ENCODE measurements around the gene PPM1L.

The PPM1L gene

DNA sequence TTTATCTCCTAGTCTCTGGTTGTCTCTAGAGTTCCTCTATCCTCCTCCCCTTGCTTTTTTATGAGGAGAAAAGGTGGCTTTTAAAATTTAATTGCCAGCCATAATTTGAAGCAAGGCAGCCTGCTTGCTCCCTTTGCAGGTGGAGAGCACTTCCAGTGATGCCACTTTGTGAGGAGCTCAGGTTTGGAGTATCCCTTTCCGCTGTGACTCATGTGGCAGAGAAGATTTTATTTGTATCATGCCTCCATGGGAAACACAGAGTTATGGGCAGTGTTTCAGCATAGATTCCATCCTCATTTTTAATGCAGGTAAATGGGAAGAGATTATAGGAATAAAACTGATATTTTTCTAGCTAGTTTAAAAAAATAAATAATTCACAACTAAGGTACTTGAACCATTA is 7.0 kb downstream of the PPM1L start:
- DNase-seq (ENCODE audit: low spot score), result no peak

DNA sequence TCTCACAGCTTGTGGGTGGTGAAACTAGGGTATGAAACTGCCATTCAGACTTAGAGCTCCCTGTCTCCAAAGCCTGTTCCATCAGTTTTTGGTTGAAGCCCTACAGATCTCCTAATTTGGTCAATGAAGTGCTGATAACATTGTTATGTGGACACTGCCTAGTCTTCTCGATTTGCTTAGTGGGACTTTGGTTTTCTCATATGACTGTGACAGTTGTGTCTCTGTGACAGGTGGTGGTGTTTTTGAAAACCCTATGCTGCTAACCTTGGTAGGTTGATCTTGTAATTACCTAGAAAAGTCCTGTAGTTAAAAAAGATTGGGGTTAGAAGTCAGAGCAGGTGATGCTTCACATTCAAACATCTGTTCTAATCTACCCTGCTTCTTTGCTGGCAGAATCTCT is 9.2 kb downstream of the PPM1L start:
- no peak for DNase-seq (ENCODE audit: low spot score)

DNA sequence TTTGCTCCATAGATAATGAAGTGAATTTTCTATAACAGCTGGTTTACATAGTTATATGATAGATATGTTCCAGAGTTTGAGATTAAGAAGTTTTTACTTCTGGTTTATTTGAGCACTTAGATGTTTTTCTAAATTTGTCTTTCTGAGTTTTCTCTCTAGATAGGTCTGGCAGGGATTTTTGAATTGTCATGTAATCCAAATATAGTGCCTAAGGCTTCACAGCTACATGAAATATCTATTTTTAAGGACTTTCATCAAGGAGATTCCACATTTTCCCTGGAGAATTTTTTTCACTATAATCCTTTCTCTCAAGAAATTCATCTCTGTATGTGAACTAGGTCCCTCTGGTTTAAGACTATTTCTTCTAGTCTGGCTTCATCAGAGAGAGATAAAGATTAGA is 12.0 kb downstream of the PPM1L start:
- DNase-seq (ENCODE audit: low spot score), result no peak

DNA sequence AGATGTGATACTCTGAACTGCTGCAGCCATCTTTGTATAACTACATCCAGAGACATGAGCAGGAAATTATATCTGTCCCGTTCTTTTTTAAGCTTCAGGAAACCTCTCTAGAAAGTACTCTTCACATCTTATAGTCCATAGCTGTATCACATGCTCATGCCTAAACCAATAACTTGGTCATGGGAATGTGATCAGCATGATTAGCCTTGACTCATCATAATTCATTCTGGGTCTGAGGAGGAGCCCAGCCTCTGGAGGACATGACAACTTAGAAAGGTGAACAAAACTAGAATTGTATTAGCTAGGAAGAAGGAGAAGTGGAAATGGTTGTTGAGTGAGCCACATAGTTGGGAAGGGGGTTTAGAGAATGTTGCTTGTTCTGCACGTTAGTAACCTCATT is 12.9 kb downstream of the PPM1L start:
- no peak for DNase-seq (ENCODE audit: low spot score)

DNA sequence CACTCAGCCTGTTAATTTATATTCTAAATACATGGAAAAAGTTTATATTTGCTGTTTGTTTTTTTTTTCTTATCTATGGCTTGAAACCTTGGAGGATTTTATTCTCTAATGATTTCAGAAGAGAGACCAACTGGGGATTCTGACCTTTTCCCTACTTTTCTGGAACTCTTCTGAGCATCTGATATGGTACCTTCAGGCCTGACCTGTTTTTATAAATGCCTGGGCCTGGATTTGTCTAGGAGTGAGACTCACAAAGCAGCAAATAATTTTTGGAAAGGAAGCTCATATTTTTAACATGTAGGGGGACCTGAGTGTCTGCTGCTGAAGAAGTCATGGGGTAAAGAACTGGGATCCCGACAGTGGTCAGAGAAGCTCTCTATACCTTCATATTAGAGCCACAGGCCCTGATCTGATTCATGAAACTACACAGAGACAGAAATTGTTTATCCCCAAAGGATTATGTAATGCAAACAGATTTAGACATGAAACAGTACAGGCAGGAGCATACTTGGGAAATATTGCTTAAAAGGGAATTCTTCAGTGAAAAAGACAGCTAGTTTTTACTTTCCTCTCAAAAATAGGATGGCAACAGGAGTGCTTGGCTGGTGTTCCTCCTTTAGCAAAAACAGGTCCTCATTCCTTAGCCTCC is 15.9 kb downstream of the PPM1L start:
- no peak for DNase-seq (ENCODE audit: low spot score)

DNA sequence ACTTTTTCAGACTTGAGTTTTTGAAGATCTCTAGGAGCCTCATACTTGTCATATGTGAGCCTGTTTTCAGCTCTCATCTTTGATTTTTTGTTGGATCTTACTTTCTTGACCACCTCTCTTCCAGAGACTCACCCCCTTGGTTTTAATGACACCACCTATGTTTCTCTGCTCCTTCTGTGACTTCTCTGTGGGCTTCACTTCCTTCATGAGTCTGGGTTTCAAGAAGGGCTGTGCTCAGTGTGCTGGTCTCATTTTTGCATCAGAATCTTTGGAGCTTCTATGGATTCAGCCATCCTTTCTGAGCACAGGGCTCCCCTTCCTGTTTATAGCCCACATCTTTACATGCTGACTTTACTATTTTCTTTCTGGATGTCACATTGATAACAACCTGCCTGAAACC is 17.7 kb downstream of the PPM1L start:
- no peak for DNase-seq (ENCODE audit: low spot score)

DNA sequence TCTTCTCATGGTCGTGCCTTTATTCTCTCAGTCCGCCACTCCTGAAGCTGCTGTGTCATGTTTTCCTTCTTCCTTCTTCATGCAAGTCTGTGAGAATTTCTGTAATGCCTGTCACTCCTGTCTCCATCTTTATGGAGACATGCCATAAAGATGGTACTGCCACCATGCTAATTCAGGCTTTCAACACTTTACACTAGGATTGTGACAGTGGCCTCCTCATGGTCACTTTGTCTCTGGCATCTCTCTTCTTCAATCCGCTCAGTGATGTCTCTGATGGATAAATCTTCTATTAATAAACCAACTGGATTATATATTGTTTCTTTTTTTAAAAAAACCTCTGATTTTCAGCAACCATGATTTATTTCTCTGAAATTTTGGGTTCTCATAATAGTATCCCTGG is 18.1 kb downstream of the PPM1L start:
- DNase-seq (ENCODE audit: low spot score), result no peak

DNA sequence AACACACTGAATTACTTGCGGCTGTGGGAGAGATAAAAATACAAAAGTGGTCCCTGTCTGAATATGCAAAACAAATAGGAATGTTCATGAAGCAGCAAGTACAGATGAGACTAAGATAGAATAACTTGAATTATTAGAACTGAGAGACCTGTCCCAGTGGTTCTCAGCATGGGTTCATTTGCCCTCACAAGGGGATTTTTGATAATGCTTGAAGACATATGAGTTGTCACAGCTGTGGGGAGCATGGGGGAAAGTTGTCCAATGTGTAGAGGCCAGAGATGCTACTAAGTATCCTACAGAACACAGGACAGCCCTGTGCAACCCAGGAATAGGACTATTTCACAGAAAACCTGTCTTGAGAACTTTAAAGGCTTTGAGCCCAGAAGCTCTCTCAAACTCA is 22.4 kb downstream of the PPM1L start:
- DNase-seq (ENCODE audit: low spot score), result no peak

DNA sequence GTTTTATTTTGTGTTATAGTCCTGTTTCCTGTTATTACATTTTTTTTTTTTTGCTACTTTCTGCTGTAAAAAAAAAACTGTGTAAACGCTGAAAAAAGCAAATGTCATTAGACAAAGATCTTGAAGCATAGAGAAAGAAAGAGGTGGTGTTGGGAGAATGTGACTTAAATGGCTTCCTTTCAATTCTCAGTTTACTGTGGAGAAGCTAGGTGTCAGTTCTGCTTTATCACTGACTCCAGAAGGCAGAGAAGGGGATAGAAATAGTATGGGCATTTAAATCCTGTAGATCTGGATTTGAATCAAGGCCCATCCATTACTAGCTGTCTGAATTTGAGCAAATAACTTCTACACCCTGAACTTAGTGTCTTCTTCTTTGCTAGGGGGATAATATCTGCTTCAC is 23.0 kb downstream of the PPM1L start:
- no peak for DNase-seq (ENCODE audit: low spot score)

DNA sequence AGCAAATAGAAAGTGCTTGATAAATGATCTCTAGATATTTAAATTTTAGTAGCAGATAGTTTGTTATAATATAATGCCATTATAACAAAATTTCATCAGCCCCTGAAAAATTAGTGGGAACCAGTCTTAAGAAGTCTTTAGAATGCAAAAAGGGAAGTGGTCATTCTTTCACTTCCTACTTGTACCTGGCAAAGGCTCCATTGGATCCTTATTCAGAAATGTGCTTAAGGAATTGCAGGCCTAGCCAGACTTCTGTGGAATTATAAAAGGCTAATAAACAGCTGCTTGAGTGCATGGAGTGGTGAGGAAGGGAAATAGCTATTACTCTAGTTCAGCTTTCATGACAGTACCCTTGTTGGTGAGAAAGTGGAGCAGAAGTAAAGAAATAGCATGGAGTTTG is 24.2 kb downstream of the PPM1L start:
- no peak for DNase-seq (ENCODE audit: low spot score)

DNA sequence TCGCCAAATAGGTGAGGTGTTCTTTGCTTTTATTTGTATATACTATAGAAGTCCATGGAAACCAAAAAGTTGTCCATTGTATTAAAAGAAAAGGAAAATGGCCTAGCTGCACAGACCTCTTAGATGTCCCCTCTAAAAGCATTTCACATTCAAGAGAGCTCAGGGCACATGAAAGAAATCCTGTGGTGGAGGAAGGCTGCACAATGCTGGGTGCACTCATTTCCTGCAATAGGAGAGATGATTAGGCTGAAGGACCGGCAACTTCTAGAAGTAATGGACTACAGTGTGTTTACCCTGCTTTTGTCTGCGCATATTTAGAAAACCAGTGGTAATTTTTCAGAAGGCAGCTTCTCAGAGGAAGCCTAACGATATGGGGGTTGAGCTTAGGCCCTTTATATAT is 25.4 kb downstream of the PPM1L start:
- no peak for DNase-seq (ENCODE audit: low spot score)

DNA sequence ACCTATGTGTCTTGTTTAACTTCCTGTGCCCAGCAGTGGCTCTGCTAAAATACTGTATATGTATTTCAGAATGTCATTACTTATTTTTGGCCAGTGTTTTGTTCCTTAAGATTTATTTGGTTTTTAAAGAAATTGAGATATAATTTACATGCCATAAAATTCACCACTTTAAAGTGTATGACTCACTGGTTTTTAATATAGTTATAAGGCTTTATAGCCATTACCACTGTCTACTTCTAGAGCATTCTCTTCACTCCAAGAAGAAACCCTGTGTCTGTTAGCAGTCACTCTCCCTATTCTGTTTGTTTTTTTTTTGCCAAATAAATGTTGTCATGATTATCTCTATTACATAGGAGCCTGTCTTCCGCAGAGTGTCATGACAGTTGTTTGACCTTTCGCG is 25.8 kb downstream of the PPM1L start:
- no peak for DNase-seq (ENCODE audit: low spot score)

DNA sequence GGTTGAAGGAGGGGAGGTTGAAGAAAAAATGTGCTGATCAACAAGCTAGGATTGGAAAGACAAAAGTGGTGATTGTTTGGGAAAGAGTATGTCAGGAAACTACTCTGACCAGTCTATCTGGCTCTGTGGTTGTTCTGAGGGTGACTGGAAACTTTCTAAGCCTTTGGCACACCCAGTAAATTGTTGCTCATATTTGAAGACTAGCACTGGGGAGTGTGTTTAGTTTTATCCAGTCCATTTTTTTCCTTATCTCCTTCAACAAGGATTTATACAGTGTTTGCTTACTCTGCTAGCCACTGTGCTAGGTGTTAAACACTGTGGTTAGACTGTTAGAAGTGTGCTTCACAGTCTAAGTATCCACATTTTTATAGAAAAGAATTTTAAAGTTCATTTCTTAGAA is 28.8 kb downstream of the PPM1L start:
- DNase-seq (ENCODE audit: low spot score), result no peak

DNA sequence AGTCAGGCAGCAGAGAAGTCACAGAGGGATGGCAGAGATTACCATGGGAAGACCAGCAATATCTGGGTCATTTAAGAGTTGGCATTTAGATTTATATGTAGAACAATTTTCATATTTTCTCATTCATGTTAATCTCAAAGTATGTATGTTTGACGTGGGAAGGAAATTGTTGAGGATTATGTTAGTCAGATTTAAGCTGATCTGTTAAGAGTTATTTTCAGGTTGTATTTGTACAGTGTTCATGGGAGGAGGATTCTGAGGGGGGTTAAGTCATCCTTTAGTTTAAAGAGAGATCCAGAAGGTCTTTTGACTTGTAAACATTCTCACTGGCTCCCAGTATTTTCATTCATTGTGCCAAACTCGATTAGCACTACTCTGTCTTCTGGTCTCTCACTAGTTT is 34.7 kb downstream of the PPM1L start:
- DNase-seq (ENCODE audit: low spot score), result no peak

DNA sequence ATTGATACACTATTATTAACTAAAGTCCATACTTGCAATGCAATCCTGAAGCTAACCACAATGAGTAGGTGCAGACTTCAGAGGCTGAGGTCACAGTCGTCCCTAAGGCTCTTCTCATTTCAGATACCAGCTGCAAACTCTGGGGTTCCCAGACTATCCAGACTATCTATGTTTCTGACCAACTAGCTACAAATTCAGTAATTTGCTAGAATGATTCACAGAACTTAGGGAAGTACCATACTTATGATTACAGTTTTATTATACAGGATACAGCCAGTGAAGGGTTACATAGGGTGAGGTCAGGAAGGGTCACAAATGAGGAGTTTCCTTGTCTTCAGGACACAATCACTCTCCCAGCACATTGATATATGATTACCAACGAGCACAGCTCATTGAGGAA is 36.5 kb downstream of the PPM1L start:
- DNase-seq (ENCODE audit: low spot score), result no peak

DNA sequence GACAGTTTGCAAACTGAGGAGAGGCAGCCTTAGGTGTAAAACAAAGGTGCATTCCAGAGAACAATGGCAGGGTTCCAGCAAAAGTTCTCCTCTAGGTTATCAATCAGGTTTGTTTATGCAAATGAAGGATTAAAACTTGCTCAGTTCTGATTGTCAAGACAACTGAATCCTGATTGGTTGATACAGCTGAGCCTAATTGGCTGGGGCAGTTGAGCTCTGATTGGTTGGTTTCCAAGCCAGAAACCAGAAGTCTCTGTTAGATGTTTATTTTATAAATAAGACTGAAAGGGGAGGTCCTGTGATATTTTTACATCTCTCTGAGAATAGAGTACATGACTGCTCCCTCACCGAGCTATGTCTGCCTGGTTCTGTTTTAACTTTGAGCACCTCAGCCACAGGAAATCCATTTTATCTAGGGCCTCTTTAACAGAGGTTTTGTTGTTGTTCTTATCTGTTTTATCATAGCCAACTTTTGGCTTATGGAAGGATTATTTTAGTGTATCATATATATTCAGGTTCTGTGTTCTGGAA is 37.8 kb downstream of the PPM1L start:
- no peak for DNase-seq (ENCODE audit: low spot score)

DNA sequence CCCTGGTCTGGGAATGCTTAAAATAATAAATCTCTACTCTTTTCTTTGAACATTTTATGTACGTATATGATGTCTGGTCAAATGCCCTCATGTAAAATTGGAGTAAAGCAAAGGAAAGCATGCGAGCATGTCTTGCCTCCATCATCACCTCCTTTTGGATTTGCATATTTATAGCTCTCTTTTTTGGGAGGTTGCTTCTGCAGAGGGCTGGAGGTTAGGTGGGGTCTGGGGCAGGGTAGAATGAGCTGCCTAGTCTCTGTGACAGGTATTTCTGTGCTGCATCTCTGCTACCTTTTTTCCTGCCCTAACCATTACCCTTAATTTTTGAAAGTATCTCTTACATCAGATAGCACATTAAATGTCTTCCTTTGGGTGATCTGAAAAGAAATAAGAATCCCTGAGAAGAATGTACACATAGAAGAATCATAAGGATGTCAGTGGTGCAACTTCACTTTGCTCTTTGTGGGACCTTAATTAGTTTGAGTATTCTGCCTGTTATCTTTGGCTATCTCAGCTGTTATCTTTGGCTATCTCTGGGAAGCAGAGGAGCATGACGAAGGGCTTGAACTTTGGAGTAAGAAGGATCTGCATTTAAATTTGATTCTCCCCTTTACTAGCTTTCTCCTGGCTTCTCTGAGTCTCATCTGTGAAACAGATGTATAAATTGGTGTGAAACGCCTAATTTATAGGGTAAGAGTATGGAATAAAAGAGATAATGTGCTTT is 40.2 kb downstream of the PPM1L start:
- DNase-seq (ENCODE audit: low spot score), result no peak

DNA sequence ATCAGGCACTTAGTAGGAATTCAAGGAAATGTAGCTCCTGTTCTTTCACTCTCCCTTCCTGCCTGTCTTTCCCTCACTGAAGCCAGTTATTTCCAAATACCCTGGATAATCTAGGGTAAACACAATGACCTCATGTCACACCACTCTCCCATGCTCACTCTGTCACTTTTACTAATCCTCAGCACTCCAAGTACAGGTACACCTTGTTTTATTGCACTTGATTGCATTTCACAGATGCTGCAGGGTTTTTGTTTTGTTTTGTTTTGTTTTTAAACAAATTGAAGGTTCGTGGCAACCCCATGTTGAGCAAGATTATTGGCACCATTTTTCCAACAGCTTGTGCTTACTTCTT is 40.8 kb downstream of the PPM1L start:
- no peak for DNase-seq (ENCODE audit: low spot score)

DNA sequence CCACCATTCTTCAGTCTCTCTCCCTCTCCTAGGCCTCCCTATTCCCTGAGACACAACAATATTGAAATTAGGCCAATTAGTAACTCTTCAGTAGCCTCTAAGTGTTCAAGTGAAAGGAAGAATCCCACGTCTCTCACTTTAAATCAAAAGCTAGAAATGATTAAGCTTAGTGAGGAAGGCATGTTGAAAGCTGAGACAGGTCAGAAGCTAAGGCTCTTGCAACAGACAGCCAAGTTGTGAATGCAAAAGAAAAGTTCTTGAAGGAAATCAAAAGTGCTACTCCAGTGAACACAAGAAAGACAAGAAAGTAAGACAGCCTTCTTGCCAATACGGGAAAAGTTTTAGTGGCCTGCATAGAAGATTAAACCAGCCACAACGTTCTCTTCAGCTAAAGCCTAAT is 41.3 kb downstream of the PPM1L start:
- no peak for DNase-seq (ENCODE audit: low spot score)

DNA sequence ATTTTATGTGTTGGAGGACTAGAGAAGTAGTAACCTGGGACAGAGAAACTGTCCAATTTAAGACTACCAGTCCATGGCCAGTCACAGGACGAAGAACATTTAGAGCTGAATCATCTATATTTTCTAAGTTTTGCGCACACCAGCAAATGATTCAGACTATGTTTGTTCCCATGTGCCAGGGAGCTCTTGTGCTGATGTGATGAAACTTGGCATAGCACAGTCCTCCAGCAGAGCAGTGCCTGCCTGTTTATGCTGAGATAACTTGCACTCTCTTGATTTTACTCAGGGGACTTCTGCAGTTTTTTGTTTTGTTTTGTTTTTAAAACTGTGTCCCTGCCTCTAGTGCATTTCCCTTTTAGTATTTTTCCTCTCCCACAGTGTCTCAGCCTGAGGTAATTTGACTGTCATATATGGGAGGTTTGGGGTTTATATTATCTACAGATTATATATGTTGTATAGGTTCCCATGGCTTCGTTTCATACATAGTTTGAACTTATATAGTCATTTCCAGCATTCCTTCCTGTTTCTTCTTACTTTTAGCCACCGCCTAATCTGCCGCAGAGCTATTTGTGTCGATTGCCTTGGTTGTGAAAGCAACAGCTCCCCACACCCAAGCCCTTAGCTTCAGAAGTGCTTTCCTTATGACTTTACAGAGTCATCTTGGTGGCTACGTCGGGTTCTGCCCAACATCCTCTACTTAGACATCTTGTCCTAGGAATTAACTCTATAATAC is 45.5 kb downstream of the PPM1L start:
- no peak for DNase-seq (ENCODE audit: low spot score)

DNA sequence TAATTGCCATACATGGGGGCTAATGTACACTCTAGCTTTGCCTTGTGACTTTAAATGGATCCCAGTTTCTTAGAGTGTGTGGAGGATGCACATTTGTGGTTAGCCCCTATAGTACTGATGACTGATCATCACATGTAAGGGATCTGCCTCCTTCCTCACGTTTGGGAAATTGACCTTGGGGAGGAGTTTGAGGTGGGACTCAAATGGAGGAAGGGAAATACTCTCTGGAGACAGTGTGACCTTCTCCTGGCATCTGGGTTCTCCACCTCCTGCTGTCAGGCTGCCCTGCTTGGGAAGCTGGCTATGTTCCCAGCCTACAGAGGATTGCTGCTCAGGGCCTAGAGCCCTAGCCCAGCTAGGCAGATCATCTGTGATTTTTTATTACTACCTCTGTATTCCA is 48.7 kb downstream of the PPM1L start:
- DNase-seq (ENCODE audit: low spot score), result no peak

DNA sequence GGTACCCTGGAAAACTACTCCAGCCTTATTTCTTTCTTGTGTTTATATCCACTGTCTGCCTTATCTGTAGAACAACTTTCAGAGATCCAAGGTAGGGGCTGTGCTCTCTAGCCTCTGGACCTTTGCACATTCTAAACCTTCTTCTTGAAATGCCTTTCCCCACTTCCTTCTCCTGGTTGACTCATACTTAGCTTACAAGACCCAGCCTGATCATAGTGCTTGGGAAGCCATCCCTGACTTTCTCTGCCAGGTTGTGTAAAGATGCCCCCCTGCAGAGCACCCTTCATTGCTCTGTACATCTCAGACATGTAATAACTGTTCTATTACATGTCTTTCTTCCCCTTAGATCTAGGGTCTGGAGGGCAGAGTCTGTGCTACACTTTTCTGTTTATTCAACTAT is 50.1 kb downstream of the PPM1L start:
- no peak for DNase-seq (ENCODE audit: low spot score)

DNA sequence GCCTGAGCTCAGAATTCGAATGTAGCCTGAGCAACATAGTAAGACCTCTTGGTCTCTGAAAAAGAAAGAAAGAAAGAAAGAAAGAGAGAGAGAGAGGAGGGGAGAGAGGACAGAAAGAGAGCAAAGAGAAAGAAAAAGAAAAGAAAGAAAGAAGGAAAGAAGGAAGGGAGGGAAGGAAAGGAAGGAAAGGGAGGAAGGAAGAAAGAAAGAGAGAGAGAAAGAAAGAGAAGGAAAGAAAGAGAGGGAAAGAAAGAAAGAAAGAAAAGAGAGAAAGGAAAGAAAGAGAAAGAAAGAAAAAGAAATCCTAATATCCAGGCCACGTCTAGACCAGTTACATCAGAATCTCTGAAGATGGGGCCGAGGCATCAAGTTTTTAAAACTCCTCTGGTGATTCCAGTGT is 50.7 kb downstream of the PPM1L start:
- no peak for DNase-seq (ENCODE audit: low spot score)

Measured in ecto neural progenitor cell (in vitro differentiated cells).